PC-3 (cell line): ENCODE results near the gene HMG20A. TPM values are rescaled to one million over a fixed set of nuclear protein-coding genes. Genes with fewer than 3 reads are reported as not detected.

Experiments
- ATAC-seq: fragments of 200-7000 bp; cut with Tn5 transposase; 2 replicates; pipeline ENCODE4 v1.9.1; 2020; ENCODE audit warnings: mild to moderate bottlenecking, moderate library complexity
- BruUV-seq: library from RNA; stranded (reverse); fragments of 400-500 nt; replicated peaks from 2 replicates; lab custom pipeline; 2021; lab: Mats Ljungman, UMichigan
- CTCF ChIA-PET: fragments of 300-600 bp; sonication (Branson Sonifier 250); formaldehyde crosslinking; loops from one replicate; lab custom pipeline; 2022; ENCODE audit warnings: antibody characterized with exemption; lab: Charles Lee
- POLR2A ChIA-PET: fragments of 300-600 bp; sonication (Branson Sonifier 250); formaldehyde crosslinking; loops from one replicate; lab custom pipeline; 2022; ENCODE audit warnings: antibody characterized with exemption; ENCODE audit not compliant: unreplicated experiment; lab: Charles Lee
- DNase-seq: peaks from one replicate; pipeline ENCODE4 v3.0.0-alpha.2; 2015
- H2AFZ ChIP-seq: fragments of 300-600 bp; sonication (generic); 2 replicates; pipeline ENCODE4 v1.6.0; 2016; ENCODE audit warnings: antibody characterized with exemption, low read length
- H3F3A ChIP-seq: fragments of 300-600 bp; sonication (generic); one replicate; pipeline ENCODE4 v1.6.0; 2017; ENCODE audit warnings: antibody characterized with exemption, low read length, control low read depth, mild to moderate bottlenecking; ENCODE audit not compliant: unreplicated experiment
- H3K27ac ChIP-seq: fragments of 300-600 bp; sonication (generic); 2 replicates; pipeline ENCODE4 v1.5.1; 2016; ENCODE audit warnings: mild to moderate bottlenecking, low read length
- H3K27me3 ChIP-seq: fragments of 300-600 bp; sonication (generic); 2 replicates; pipeline ENCODE4 v1.6.1; 2016; ENCODE audit warnings: low read length, mixed read lengths
- H3K36me3 ChIP-seq: fragments of 300-600 bp; sonication (generic); 2 replicates; pipeline ENCODE4 v1.6.1; 2016; ENCODE audit warnings: low read depth, mixed run types, low read length, mixed read lengths
- H3K4me1 ChIP-seq: fragments of 300-600 bp; sonication (generic); 2 replicates; pipeline ENCODE4 v1.5.1; 2016; ENCODE audit warnings: low read length; ENCODE audit not compliant: insufficient read depth
- H3K4me2 ChIP-seq: fragments of 300-600 bp; sonication (generic); 2 replicates; pipeline ENCODE4 v1.6.0; 2016; ENCODE audit warnings: low read length
- H3K4me3 ChIP-seq: fragments of 300-600 bp; sonication (generic); 2 replicates; pipeline ENCODE4 v1.5.1; 2016; ENCODE audit warnings: mild to moderate bottlenecking, low read length, mixed read lengths
- H3K79me2 ChIP-seq: fragments of 300-600 bp; sonication (generic); 2 replicates; pipeline ENCODE4 v1.6.1; 2017; ENCODE audit warnings: low read length, mixed read lengths
- H3K9ac ChIP-seq: fragments of 300-600 bp; sonication (generic); 2 replicates; pipeline ENCODE4 v1.6.0; 2016; ENCODE audit warnings: mild to moderate bottlenecking, low read length
- H3K9me2 ChIP-seq: fragments of 300-600 bp; sonication (generic); replicated peaks from 2 replicates; pipeline ENCODE4 v1.6.1; 2016; ENCODE audit warnings: mixed run types, low read length, mixed read lengths
- H3K9me3 ChIP-seq: fragments of 300-600 bp; sonication (generic); 2 replicates; pipeline ENCODE4 v1.6.1; 2016; ENCODE audit warnings: low read length, mixed read lengths
- H4K20me1 ChIP-seq: fragments of 300-600 bp; sonication (generic); 2 replicates; pipeline ENCODE4 v1.6.1; 2016; ENCODE audit warnings: low read length, mixed read lengths
- EZH2 ChIP-seq: fragments of 300-600 bp; sonication (generic); IDR thresholded peaks from one replicate; pipeline ENCODE4 v1.6.1; 2017; ENCODE audit warnings: antibody characterized with exemption, mild to moderate bottlenecking, low read length; ENCODE audit not compliant: unreplicated experiment
- EZH2phosphoT487 ChIP-seq: fragments of 300-600 bp; sonication (generic); IDR thresholded peaks from 2 replicates; pipeline ENCODE4 v1.6.1; 2018; ENCODE audit warnings: mild to moderate bottlenecking, antibody characterized with exemption, low read length, borderline replicate concordance
- intact Hi-C: fragments of 100-400 bp; cut with micrococcal nuclease; formaldehyde crosslinking; loops from 2 replicates; pipeline ENCODE4 v1.9.0; 2023
- total RNA-seq: library from RNA; depleted of rRNA; stranded (reverse); fragments of >200 nt; gene quantifications from 2 replicates; pipeline ENCODE4 v1.2.3, GENCODE V29; 2014
- TF ChIP-seq, protein P1 (sequence below): fragments of 300-600 bp; sonication (generic); conservative IDR thresholded peaks from 2 replicates; pipeline ENCODE4 v1.5.1; 2017; ENCODE audit warnings: antibody characterized with exemption, low read depth, mild to moderate bottlenecking, low read length

The HMG20A gene
- total RNA-seq, 1 experiment from 2014 or later, result 17.6 TPM

- ATAC-seq (no peak), DNase-seq (no peak)
- TF ChIP-seq, protein P1, sequence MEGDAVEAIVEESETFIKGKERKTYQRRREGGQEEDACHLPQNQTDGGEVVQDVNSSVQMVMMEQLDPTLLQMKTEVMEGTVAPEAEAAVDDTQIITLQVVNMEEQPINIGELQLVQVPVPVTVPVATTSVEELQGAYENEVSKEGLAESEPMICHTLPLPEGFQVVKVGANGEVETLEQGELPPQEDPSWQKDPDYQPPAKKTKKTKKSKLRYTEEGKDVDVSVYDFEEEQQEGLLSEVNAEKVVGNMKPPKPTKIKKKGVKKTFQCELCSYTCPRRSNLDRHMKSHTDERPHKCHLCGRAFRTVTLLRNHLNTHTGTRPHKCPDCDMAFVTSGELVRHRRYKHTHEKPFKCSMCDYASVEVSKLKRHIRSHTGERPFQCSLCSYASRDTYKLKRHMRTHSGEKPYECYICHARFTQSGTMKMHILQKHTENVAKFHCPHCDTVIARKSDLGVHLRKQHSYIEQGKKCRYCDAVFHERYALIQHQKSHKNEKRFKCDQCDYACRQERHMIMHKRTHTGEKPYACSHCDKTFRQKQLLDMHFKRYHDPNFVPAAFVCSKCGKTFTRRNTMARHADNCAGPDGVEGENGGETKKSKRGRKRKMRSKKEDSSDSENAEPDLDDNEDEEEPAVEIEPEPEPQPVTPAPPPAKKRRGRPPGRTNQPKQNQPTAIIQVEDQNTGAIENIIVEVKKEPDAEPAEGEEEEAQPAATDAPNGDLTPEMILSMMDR, result no peak
- TF ChIP-seq EZH2phosphoT487 (no peak), EZH2 (no peak)
- no peaks in the 10 kb centered on the region for H3K9me3 ChIP-seq
- no peak overlapping the region for H2AFZ ChIP-seq
- H3K9me2 ChIP-seq, result no peaks in the 10 kb centered on the region
- H3K27ac ChIP-seq, result no peak overlapping the region
- 0 out of 2 replicates have a peak, but pooled peaks cover 3% of the 10 kb centered on the region for H3K79me2 ChIP-seq
- peaks cover 7% of the 10 kb centered on the region; the same call in 1 of the 2 replicates for H3K4me1 ChIP-seq
- no peaks in the 10 kb centered on the region for H3F3A ChIP-seq
- H4K20me1 ChIP-seq, result no peaks in the 10 kb centered on the region
- no peaks in the 10 kb centered on the region for H3K36me3 ChIP-seq
- H3K4me3 ChIP-seq, result no peak overlapping the region
- H3K9ac ChIP-seq, result no peak overlapping the region
- ChIA-PET CTCF (no interaction called here), POLR2A (no interaction called here)
- H3K27me3 ChIP-seq, result no peaks in the 10 kb centered on the region
- intact Hi-C loops, result no loop called here
- H3K4me2 ChIP-seq, result no peak overlapping the region
- no TSS peak for BruUV-seq
These were observed 40.7 kb upstream of the HMG20A start for GRCh38 chr15:77380033-77380432.

- intact Hi-C loops, result no loop called here
- Histone ChIP-seq H3K79me2 (0 out of 2 replicates have a peak, but pooled peaks cover 3% of the 10 kb centered on the region), H3K9me3 (no peaks in the 10 kb centered on the region), H3K9ac (no peak overlapping the region), H3K27ac (no peak overlapping the region), H3K36me3 (no peaks in the 10 kb centered on the region), H3K4me1 (no peaks in the 10 kb centered on the region), H3F3A (no peaks in the 10 kb centered on the region), H3K9me2 (no peaks in the 10 kb centered on the region), H3K4me3 (no peak overlapping the region), H2AFZ (no peak overlapping the region), H4K20me1 (no peaks in the 10 kb centered on the region), H3K4me2 (no peak overlapping the region), H3K27me3 (no peaks in the 10 kb centered on the region)
- ATAC-seq (no peak), DNase-seq (no peak)
- POLR2A ChIA-PET, result no interaction called here
- no TSS peak for BruUV-seq
- CTCF ChIA-PET, result interaction anchor here (0.6 kb wide), 1 partner anchor 67 kb away, joined by 4 read pairs; no protein-coding TSS in a partner anchor
- TF ChIP-seq EZH2phosphoT487 (no peak), EZH2 (no peak)
- TF ChIP-seq, protein P1, result no peak
These were observed 36.6 kb upstream of the HMG20A start for GRCh38 chr15:77384086-77384485.

DNA sequence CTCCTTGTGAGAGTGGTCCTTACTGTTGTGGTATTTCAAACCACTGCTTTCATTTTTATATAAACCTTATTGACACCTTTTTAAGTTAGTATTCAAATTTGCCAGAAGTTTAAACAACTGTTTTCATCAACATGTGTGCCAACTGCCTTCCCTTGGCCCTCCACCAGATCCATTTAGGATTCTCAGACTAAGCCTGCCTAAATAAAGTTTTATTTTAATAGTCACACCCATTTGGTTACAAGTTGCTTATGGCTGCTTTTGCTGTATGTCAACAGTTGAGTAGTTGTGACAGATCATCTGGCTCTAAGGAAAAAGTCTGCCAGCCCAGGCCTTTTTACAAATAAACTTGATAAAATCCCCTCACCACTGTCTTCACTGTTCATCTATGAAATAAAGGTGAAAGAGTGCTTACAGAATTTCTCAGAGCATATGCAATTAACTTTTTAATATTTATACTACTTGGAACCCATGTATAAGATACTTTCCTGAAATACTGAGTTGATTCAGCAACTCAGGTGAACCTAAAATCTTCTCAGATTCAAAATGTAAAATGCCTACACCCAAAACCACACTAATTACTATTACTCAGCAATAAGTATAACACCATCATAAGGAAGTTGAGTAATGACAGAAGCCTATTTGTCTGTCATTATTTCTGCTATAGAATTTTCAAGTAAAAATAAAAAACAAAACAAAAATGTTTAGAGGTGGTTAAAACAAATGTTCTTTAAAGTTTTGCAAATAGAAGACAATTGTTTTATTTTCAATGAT is 35.9 kb upstream of the HMG20A start:
- Histone ChIP-seq H3K4me2 (no peak overlapping the region), H3K9me2 (no peaks in the 10 kb centered on the region), H3K4me1 (no peaks in the 10 kb centered on the region), H3K27ac (no peak overlapping the region), H3K9me3 (no peaks in the 10 kb centered on the region), H3K79me2 (0 out of 2 replicates have a peak, but pooled peaks cover 3% of the 10 kb centered on the region), H2AFZ (no peak overlapping the region), H3K27me3 (no peaks in the 10 kb centered on the region), H3K4me3 (no peak overlapping the region), H3K9ac (no peak overlapping the region), H4K20me1 (no peaks in the 10 kb centered on the region), H3F3A (no peaks in the 10 kb centered on the region), H3K36me3 (no peaks in the 10 kb centered on the region)
- ATAC-seq (no peak), DNase-seq (no peak)
- POLR2A ChIA-PET, result no interaction called here
- intact Hi-C loops, result no loop called here
- no peak for TF ChIP-seq EZH2
- TF ChIP-seq EZH2phosphoT487, result no peak
- TF ChIP-seq, protein P1, result no peak
- CTCF ChIA-PET, result interaction anchor here (0.6 kb wide), 1 partner anchor 67 kb away, joined by 4 read pairs; no protein-coding TSS in a partner anchor
- BruUV-seq, result no TSS peak
